ENCODE data around the gene DENND1A. TPM values are rescaled to one million over a fixed set of nuclear protein-coding genes. Genes with fewer than 3 reads are reported as not detected.
A peak's percentile ranks its signal among the peaks of the same experiment; 100 is the strongest.

DENND1A gene
- total and polyA plus RNA-seq, 2 of the 13 experiments (the other 11 are each of a cell fraction or from before 2014, with no cell fraction given), result 14.8 to 30.1 TPM

- no peaks in the 10 kb centered on the region for H3K9me3 ChIP-seq (ENCODE audit: low read length)
- under 1% methylated on average over 3 of the region's 3 CpGs for whole genome bisulfite sequencing (ENCODE audit: low lambda C conversion rate)
- BruUV-seq (replicated peaks), result no TSS peak
- no peaks in the 10 kb centered on the region for H3K27me3 ChIP-seq (ENCODE audit: control insufficient read depth in 1 of 2, insufficient read depth in 2 of 2, low read length in 2 of 2)
- ATAC-seq, result peak; percentile 59
- H2AFZ ChIP-seq (ENCODE audit: low read length), result no peak overlapping the region
- H3K36me3 ChIP-seq (replicated peaks in 1 of 2; ENCODE audit: control insufficient read depth in 1 of 2, insufficient read depth in 2 of 2, low read length in 2 of 2), result no peaks in the 10 kb centered on the region
- intact Hi-C loops (cut with micrococcal nuclease; ENCODE audit: unreplicated experiment), result loop anchor here (10.0 kb wide), 1 partner anchor 178 kb away; no protein-coding TSS in a partner anchor
- H3K4me2 ChIP-seq (ENCODE audit: low read depth, low read length), result peak overlapping the region; percentile 93
- in situ Hi-C loops (cut with HindIII; ENCODE audit: extremely low pct_ligation_motif_present, low pct_unique_long_range_greater_than_20kb), result no loop called here
- peak overlapping the region; percentile 90 for H3K27ac ChIP-seq (ENCODE audit: extremely low read length, insufficient read depth, low read length)
- CTCF ChIA-PET (ENCODE audit: low intra/inter-chr PET ratio, low total read pairs), result no interaction called here
- peak overlapping the region; percentile 36 to 57 (median 40); a peak in 5 of 6 replicates for H3K4me3 ChIP-seq (replicated peaks in 1 of 3; ENCODE audit: insufficient read depth in 1 of 3, low read depth in 2 of 3, low read length in 3 of 3)
- peak overlapping the region; percentile 61 for H3K9ac ChIP-seq (ENCODE audit: insufficient read depth, low read depth, low read length)
- H4K20me1 ChIP-seq (ENCODE audit: insufficient read depth, low read length), result 0 out of 2 replicates have a peak, but pooled peaks cover 3% of the 10 kb centered on the region
- peaks cover 80% of the 10 kb centered on the region for H3K4me1 ChIP-seq (ENCODE audit: insufficient read depth, low read length)
- DNase-seq (ENCODE audit: low spot score), result no peak
- POLR2A ChIA-PET, result interaction anchor here (0.7 to 1.0 kb wide), 2 partner anchors 160 to 180 kb away, joined by 3 to 4 read pairs; no protein-coding TSS in a partner anchor
- peaks cover 82% of the 10 kb centered on the region for H3K79me2 ChIP-seq (ENCODE audit: insufficient read depth, low read length)
- no peak for FAIRE-seq
- TF ChIP-seq UBTF (CRISPR knock-in tag; IDR thresholded peaks at IDR 0.05) (no peak), ARNTL (CRISPR knock-in tag; IDR thresholded peaks at IDR 0.05) (no peak), GMEB1 (CRISPR knock-in tag; IDR thresholded peaks at IDR 0.05; ENCODE audit: borderline replicate concordance) (no peak), HIC2 (CRISPR knock-in tag; IDR thresholded peaks at IDR 0.05; ENCODE audit: low read depth) (0 out of 2 replicates have a peak, but pooled peaks have one; percentile 3), HNRNPL (IDR thresholded peaks at IDR 0.05; ENCODE audit: low read depth, low read length) (no peak), ZNF362 (CRISPR knock-in tag; IDR thresholded peaks at IDR 0.05; ENCODE audit: borderline replicate concordance) (no peak), SUZ12 (IDR thresholded peaks at IDR 0.05; ENCODE audit: low read depth, low read length) (no peak), SOX6 (IDR thresholded peaks at IDR 0.05) (no peak), SOX6 (CRISPR knock-in tag; IDR thresholded peaks at IDR 0.05) (no peak), RARG (CRISPR knock-in tag; IDR thresholded peaks at IDR 0.05; ENCODE audit: low read depth) (no peak), TERF1 (CRISPR knock-in tag; IDR thresholded peaks at IDR 0.05) (no peak), ZNF710 (CRISPR knock-in tag; IDR thresholded peaks at IDR 0.05; ENCODE audit: borderline replicate concordance) (no peak), CBX5 (CRISPR knock-in tag; IDR thresholded peaks at IDR 0.05; ENCODE audit: borderline replicate concordance) (no peak)
Observed at GRCh38 chr9:123922431-123922830, 7.5 kb downstream of the DENND1A start.
